ENCODE measurements around the gene SCEL. TPM values are rescaled to one million over a fixed set of nuclear protein-coding genes. Genes with fewer than 3 reads are reported as not detected.
"Not testable (repeated sequence)": the region's sequence is repeated elsewhere in the genome, so short reads cannot be mapped to it uniquely, and the experiment has no call there.

The SCEL gene
- total and polyA plus RNA-seq, 7 experiments from 2014 or later, result not detected

DNA sequence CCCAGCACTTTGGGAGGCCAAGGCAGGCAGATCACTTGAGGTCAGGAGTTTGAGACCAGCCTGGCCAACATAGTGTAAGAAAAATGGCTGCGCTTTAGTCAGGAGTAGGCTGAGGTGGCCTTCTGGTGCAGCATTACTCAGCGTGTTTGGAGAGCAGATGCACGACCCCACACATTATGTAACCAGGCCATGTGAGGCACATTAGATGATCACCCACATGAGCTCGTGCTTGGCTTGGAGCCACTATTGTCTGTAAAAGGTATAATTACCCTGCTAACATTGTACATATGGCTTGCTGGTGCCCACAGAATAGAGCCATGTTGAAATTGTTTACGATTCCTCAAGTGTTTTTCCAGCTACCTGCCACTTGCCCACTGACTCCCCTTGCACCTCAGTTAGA, 24.0 kb upstream of the SCEL start:
- POLR2A ChIA-PET, result no interaction called here

GRCh38 chr13:77513719-77514335, 21.7 kb upstream of the SCEL start:
- no peak overlapping the region for H3K4me3 ChIP-seq (ENCODE audit: low read length)
- ChIA-PET CTCF (no interaction called here), POLR2A (no interaction called here)
- ATAC-seq (no peak), DNase-seq (no peak)
- H3K9me3 ChIP-seq (ENCODE audit: control insufficient read depth in 2 of 3, low read length in 3 of 3), result no peaks in the 10 kb centered on the region
- no peak overlapping the region for H3K27ac Mint-ChIP-seq
- H3K9me3 Mint-ChIP-seq, result no peaks in the 10 kb centered on the region
- peaks cover 0 to 16% (median 9%) of the 10 kb centered on the region in 7 donors for H3K4me1 Mint-ChIP-seq
- H3K36me3 ChIP-seq (ENCODE audit: control insufficient read depth in 2 of 3, insufficient read depth in 3 of 3, low read length in 3 of 3), result no peaks in the 10 kb centered on the region
- no peaks in the 10 kb centered on the region for H3K27me3 ChIP-seq (ENCODE audit: control insufficient read depth in 2 of 2, insufficient read depth in 2 of 2, low read length in 2 of 2)
- H3K36me3 Mint-ChIP-seq, result no peaks in the 10 kb centered on the region
- intact Hi-C loops (cut with micrococcal nuclease), result no loop called here
- H3K4me3 Mint-ChIP-seq, result no peak overlapping the region
- no peak overlapping the region for H3K27ac ChIP-seq (ENCODE audit: low read depth, low read length)
- no peaks in the 10 kb centered on the region for H3K4me1 ChIP-seq (ENCODE audit: control insufficient read depth in 2 of 2, insufficient read depth in 2 of 2, low read length in 2 of 2)
- H3K27me3 Mint-ChIP-seq, result no peaks in the 10 kb centered on the region

More for the DNA sequence above, 24.0 kb upstream of the SCEL start:
- H3K9me3 ChIP-seq (ENCODE audit: control insufficient read depth in 2 of 3, low read length in 3 of 3), result no peaks in the 10 kb centered on the region
- Mint-ChIP-seq H3K4me3 (no peak overlapping the region), H3K9me3 (no peaks in the 10 kb centered on the region), H3K27ac (no peak overlapping the region), H3K27me3 (no peaks in the 10 kb centered on the region), H3K36me3 (no peaks in the 10 kb centered on the region), H3K4me1 (peaks cover 0 to 18% (median 11%) of the 10 kb centered on the region in 7 donors)
- H3K36me3 ChIP-seq (ENCODE audit: control insufficient read depth in 2 of 3, insufficient read depth in 3 of 3, low read length in 3 of 3), result no peaks in the 10 kb centered on the region
- intact Hi-C loops (cut with micrococcal nuclease), result no loop called here
- no peak overlapping the region for H3K4me3 ChIP-seq (ENCODE audit: low read length)
- H3K27me3 ChIP-seq (ENCODE audit: control insufficient read depth in 2 of 2, insufficient read depth in 2 of 2, low read length in 2 of 2), result no peaks in the 10 kb centered on the region
- CTCF ChIA-PET, result no interaction called here
- no peak overlapping the region for H3K27ac ChIP-seq (ENCODE audit: low read depth, low read length)
- ATAC-seq (no peak), DNase-seq (no peak)
- H3K4me1 ChIP-seq (ENCODE audit: control insufficient read depth in 2 of 2, insufficient read depth in 2 of 2, low read length in 2 of 2), result no peaks in the 10 kb centered on the region

GRCh38 chr13:77514336-77514726, 21.2 kb upstream of the SCEL start:
- no peak for DNase-seq
- Mint-ChIP-seq H3K4me1 (peaks cover 0 to 11% (median 5%) of the 10 kb centered on the region in 7 donors), H3K27me3 (no peaks in the 10 kb centered on the region), H3K27ac (no peak overlapping the region), H3K4me3 (no peak overlapping the region), H3K9me3 (no peaks in the 10 kb centered on the region), H3K36me3 (no peaks in the 10 kb centered on the region)
- Histone ChIP-seq H3K4me1 (ENCODE audit: control insufficient read depth in 2 of 2, insufficient read depth in 2 of 2, low read length in 2 of 2) (no peaks in the 10 kb centered on the region), H3K27ac (ENCODE audit: low read depth, low read length) (no peak overlapping the region), H3K9me3 (ENCODE audit: control insufficient read depth in 2 of 3, low read length in 3 of 3) (no peaks in the 10 kb centered on the region), H3K27me3 (ENCODE audit: control insufficient read depth in 2 of 2, insufficient read depth in 2 of 2, low read length in 2 of 2) (no peaks in the 10 kb centered on the region), H3K36me3 (ENCODE audit: control insufficient read depth in 2 of 3, insufficient read depth in 3 of 3, low read length in 3 of 3) (no peaks in the 10 kb centered on the region), H3K4me3 (ENCODE audit: low read length) (no peak overlapping the region)
- ChIA-PET POLR2A (no interaction called here), CTCF (no interaction called here)
- ATAC-seq, result no peak
- intact Hi-C loops (cut with micrococcal nuclease), result no loop called here

GRCh38 chr13:77515785-77516184, 19.7 kb upstream of the SCEL start:
- peaks cover 0 to 2% (median 0%) of the 10 kb centered on the region in 5 donors for H3K27me3 Mint-ChIP-seq
- no peaks in the 10 kb centered on the region for H3K9me3 Mint-ChIP-seq
- ATAC-seq, result no peak
- POLR2A ChIA-PET, result no interaction called here
- H3K4me3 Mint-ChIP-seq, result no peak overlapping the region
- no peaks in the 10 kb centered on the region for H3K4me1 ChIP-seq (ENCODE audit: control insufficient read depth in 2 of 2, insufficient read depth in 2 of 2, low read length in 2 of 2)
- H3K4me1 Mint-ChIP-seq, result peaks cover 0 to 7% (median 4%) of the 10 kb centered on the region in 7 donors
- no peak for DNase-seq
- intact Hi-C loops (cut with micrococcal nuclease), result no loop called here
- no peaks in the 10 kb centered on the region for H3K9me3 ChIP-seq (ENCODE audit: control insufficient read depth in 2 of 3, low read length in 3 of 3)
- no peak overlapping the region for H3K4me3 ChIP-seq (ENCODE audit: low read length)
- no peaks in the 10 kb centered on the region for H3K27me3 ChIP-seq (ENCODE audit: control insufficient read depth in 2 of 2, insufficient read depth in 2 of 2, low read length in 2 of 2)
- no peaks in the 10 kb centered on the region for H3K36me3 Mint-ChIP-seq
- H3K27ac ChIP-seq (ENCODE audit: low read depth, low read length), result no peak overlapping the region
- H3K27ac Mint-ChIP-seq, result no peak overlapping the region
- CTCF ChIA-PET, result no interaction called here
- H3K36me3 ChIP-seq (ENCODE audit: control insufficient read depth in 2 of 3, insufficient read depth in 3 of 3, low read length in 3 of 3), result no peaks in the 10 kb centered on the region

GRCh38 chr13:77516342-77516789, 19.1 kb upstream of the SCEL start:
- Histone ChIP-seq H3K27me3 (ENCODE audit: control insufficient read depth in 2 of 2, insufficient read depth in 2 of 2, low read length in 2 of 2) (no peaks in the 10 kb centered on the region), H3K9me3 (ENCODE audit: control insufficient read depth in 2 of 3, low read length in 3 of 3) (no peaks in the 10 kb centered on the region), H3K4me1 (ENCODE audit: control insufficient read depth in 2 of 2, insufficient read depth in 2 of 2, low read length in 2 of 2) (no peaks in the 10 kb centered on the region), H3K27ac (ENCODE audit: low read depth, low read length) (no peak overlapping the region), H3K36me3 (ENCODE audit: control insufficient read depth in 2 of 3, insufficient read depth in 3 of 3, low read length in 3 of 3) (no peaks in the 10 kb centered on the region), H3K4me3 (ENCODE audit: low read length) (no peak overlapping the region)
- ATAC-seq (no peak), DNase-seq (no peak)
- intact Hi-C loops (cut with micrococcal nuclease), result no loop called here
- Mint-ChIP-seq H3K4me3 (no peak overlapping the region), H3K9me3 (no peaks in the 10 kb centered on the region), H3K4me1 (peaks cover 0 to 7% (median 4%) of the 10 kb centered on the region in 7 donors), H3K27me3 (peaks cover 0 to 5% (median 0%) of the 10 kb centered on the region in 5 donors), H3K27ac (no peak overlapping the region), H3K36me3 (no peaks in the 10 kb centered on the region)
- CTCF ChIA-PET, result no interaction called here
- POLR2A ChIA-PET, result no interaction called here

DNA sequence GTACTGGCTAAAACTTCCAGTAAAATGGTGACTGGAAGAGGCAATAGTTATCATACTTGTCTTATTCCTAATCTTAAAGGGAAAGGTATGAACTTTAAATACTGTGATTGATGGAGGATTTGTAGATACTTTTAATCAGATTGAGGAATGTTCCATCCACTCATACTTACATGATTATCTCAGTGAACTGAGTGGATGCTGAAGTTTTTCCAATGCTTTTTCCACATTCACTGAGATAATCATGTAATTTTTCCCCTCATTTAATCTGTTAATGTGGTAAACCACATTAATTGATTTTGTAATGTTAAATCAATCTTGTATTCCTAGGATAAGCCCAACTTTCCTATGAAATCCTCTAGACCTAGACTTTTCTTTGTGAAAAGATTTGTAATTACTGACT, 17.2 kb upstream of the SCEL start:
- no peaks in the 10 kb centered on the region for H3K36me3 Mint-ChIP-seq
- H3K27me3 Mint-ChIP-seq, result peaks cover 0 to 5% (median 0%) of the 10 kb centered on the region in 5 donors
- Histone ChIP-seq H3K27me3 (ENCODE audit: control insufficient read depth in 2 of 2, insufficient read depth in 2 of 2, low read length in 2 of 2) (no peaks in the 10 kb centered on the region), H3K4me3 (ENCODE audit: low read length) (no peak overlapping the region), H3K36me3 (ENCODE audit: control insufficient read depth in 2 of 3, insufficient read depth in 3 of 3, low read length in 3 of 3) (no peaks in the 10 kb centered on the region), H3K4me1 (ENCODE audit: control insufficient read depth in 2 of 2, insufficient read depth in 2 of 2, low read length in 2 of 2) (no peaks in the 10 kb centered on the region), H3K9me3 (ENCODE audit: control insufficient read depth in 2 of 3, low read length in 3 of 3) (no peaks in the 10 kb centered on the region), H3K27ac (ENCODE audit: low read depth, low read length) (no peak overlapping the region)
- DNase-seq (no peak), ATAC-seq (no peak)
- H3K9me3 Mint-ChIP-seq, result no peaks in the 10 kb centered on the region
- H3K4me3 Mint-ChIP-seq, result no peak overlapping the region
- intact Hi-C loops (cut with micrococcal nuclease), result no loop called here
- POLR2A ChIA-PET, result no interaction called here
- H3K27ac Mint-ChIP-seq, result no peak overlapping the region
- H3K4me1 Mint-ChIP-seq, result peaks cover 0 to 7% (median 4%) of the 10 kb centered on the region in 7 donors
- CTCF ChIA-PET, result no interaction called here

DNA sequence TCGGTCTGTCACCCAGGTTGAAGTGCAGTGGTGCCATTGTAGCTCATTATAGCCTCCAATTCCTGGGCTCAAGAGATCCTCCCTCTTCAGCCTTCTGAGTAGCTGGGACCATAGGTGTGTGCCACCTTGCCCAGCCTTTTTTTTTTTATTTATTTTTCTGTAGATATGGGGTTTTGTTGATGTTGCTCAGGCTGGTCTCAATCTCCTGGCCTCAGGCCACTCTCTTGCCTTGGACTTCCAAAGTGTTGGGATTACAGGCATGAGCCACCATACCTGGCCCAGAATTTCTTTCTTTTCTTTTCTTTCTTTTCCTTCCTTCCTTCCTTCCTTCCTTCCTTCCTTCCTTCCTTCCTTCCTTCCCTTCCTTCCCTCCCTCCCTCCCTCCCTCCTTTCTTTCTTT, 16.1 kb upstream of the SCEL start:
- H3K27ac ChIP-seq (ENCODE audit: low read depth, low read length); H3K4me1 Mint-ChIP-seq; H3K27me3 ChIP-seq (ENCODE audit: control insufficient read depth in 2 of 2, insufficient read depth in 2 of 2, low read length in 2 of 2); H3K9me3 Mint-ChIP-seq; H3K27ac Mint-ChIP-seq; H3K4me3 ChIP-seq (ENCODE audit: low read length); intact Hi-C loops (cut with micrococcal nuclease); H3K36me3 ChIP-seq (ENCODE audit: control insufficient read depth in 2 of 3, insufficient read depth in 3 of 3, low read length in 3 of 3); H3K4me3 Mint-ChIP-seq; H3K36me3 Mint-ChIP-seq; DNase-seq; ATAC-seq; H3K9me3 ChIP-seq (ENCODE audit: control insufficient read depth in 2 of 3, low read length in 3 of 3); H3K27me3 Mint-ChIP-seq; H3K4me1 ChIP-seq (ENCODE audit: control insufficient read depth in 2 of 2, insufficient read depth in 2 of 2, low read length in 2 of 2): not testable (repeated sequence)
- ChIA-PET CTCF (interaction anchor here (0.6 kb wide), 1 partner anchor 53 kb away, joined by 4 read pairs; no protein-coding TSS in a partner anchor), POLR2A (interaction anchor here (0.6 kb wide), 1 partner anchor 20 kb away, joined by 5 read pairs; no protein-coding TSS in a partner anchor)
